HG02981 (cell line): ENCODE data around the gene DTNB.
"Not testable (repeated sequence)": the region's sequence is repeated elsewhere in the genome, so short reads cannot be mapped to it uniquely, and the experiment has no call there.

Experiments
- ATAC-seq: cut with Tn5 transposase; IDR thresholded peaks from one replicate; pipeline ENCODE4 v1.9.1; 2021; ENCODE audit warnings: mild to moderate bottlenecking, moderate library complexity; ENCODE audit not compliant: unreplicated experiment

Gene DTNB

GRCh38 chr2:25633801-25634200, 39.6 kb downstream of the DTNB start:
- ATAC-seq: not testable (repeated sequence)

- ATAC-seq: no peak
Observed at GRCh38 chr2:25632396-25632795, 41.0 kb downstream of the DTNB start.

GRCh38 chr2:25624635-25625034, 48.7 kb downstream of the DTNB start:
- ATAC-seq: no peak

- no peak for ATAC-seq
Observed at GRCh38 chr2:25623361-25623760, 50.0 kb downstream of the DTNB start.

GRCh38 chr2:25620711-25621110, 52.7 kb downstream of the DTNB start:
- ATAC-seq: no peak

GRCh38 chr2:25620077-25620476, 53.3 kb downstream of the DTNB start:
- no peak for ATAC-seq

GRCh38 chr2:25619185-25619584, 54.2 kb downstream of the DTNB start:
- no peak for ATAC-seq

GRCh38 chr2:25618676-25619075, 54.7 kb downstream of the DTNB start:
- no peak for ATAC-seq

- ATAC-seq: no peak
Observed at GRCh38 chr2:25617948-25618646, 55.3 kb downstream of the DTNB start.

GRCh38 chr2:25615920-25616319, 57.5 kb downstream of the DTNB start:
- no peak for ATAC-seq

- ATAC-seq: no peak
Observed at GRCh38 chr2:25615386-25615785, 58.0 kb downstream of the DTNB start.

GRCh38 chr2:25614711-25615110, 58.7 kb downstream of the DTNB start:
- no peak for ATAC-seq

- no peak for ATAC-seq
Observed at GRCh38 chr2:25608718-25609117, 64.7 kb downstream of the DTNB start.

GRCh38 chr2:25606892-25607291, 66.5 kb downstream of the DTNB start:
- ATAC-seq: no peak

- ATAC-seq: peak; percentile 49
Observed at GRCh38 chr2:25602333-25602723, 71.0 kb downstream of the DTNB start.

- ATAC-seq: peak; percentile 46
Observed at GRCh38 chr2:25601711-25602332, 71.6 kb downstream of the DTNB start.

- ATAC-seq: no peak
Observed at GRCh38 chr2:25598911-25599310, 74.5 kb downstream of the DTNB start.

- no peak for ATAC-seq
Observed at GRCh38 chr2:25598332-25598731, 75.0 kb downstream of the DTNB start.

GRCh38 chr2:25597881-25598280, 75.5 kb downstream of the DTNB start:
- ATAC-seq: no peak

GRCh38 chr2:25596516-25597244, 76.7 kb downstream of the DTNB start:
- ATAC-seq: no peak

- no peak for ATAC-seq
Observed at GRCh38 chr2:25595393-25595792, 78.0 kb downstream of the DTNB start.

- ATAC-seq: no peak
Observed at GRCh38 chr2:25594991-25595390, 78.4 kb downstream of the DTNB start.
